Right renal cortex interstitium (tissue), 3 donors: ENCODE measurements around the gene PUSL1. TPM values are rescaled to one million over a fixed set of nuclear protein-coding genes. Genes with fewer than 3 reads are reported as not detected.

Experiments
- DNase-seq, 3 donors: peaks; one replicate each; pipeline ENCODE4 v3.0.0-alpha.2; 2013; ENCODE audit warnings: low read depth in 3 of 3, low spot score in 2 of 3
- polyA plus RNA-seq, 3 donors: library from polyadenylated mRNA; unstranded; fragments of 120-200 nt; gene quantifications; one replicate each; pipeline ENCODE4 v1.2.1, GENCODE V29; 2013; ENCODE audit not compliant: insufficient read length in 3 of 3

Gene PUSL1
- polyA plus RNA-seq, 3 donors: 5.4 to 6.3 (median 5.8) TPM

GRCh38 chr1:1278620-1279019, 29.8 kb upstream of the PUSL1 start:
- no peak for DNase-seq

- no peak for DNase-seq
These were observed 29.4 kb upstream of the PUSL1 start for GRCh38 chr1:1279028-1279427.

GRCh38 chr1:1280782-1281481, 27.5 kb upstream of the PUSL1 start:
- DNase-seq: no peak

GRCh38 chr1:1281533-1282321, 26.7 kb upstream of the PUSL1 start:
- DNase-seq: no peak

GRCh38 chr1:1282998-1283397, 25.4 kb upstream of the PUSL1 start:
- DNase-seq: no peak

- DNase-seq: no peak
These were observed 24.6 kb upstream of the PUSL1 start for GRCh38 chr1:1283821-1284220.

- no peak for DNase-seq
These were observed 23.9 kb upstream of the PUSL1 start for GRCh38 chr1:1284221-1285101.

GRCh38 chr1:1285102-1285571, 23.3 kb upstream of the PUSL1 start:
- no peak for DNase-seq

GRCh38 chr1:1285611-1286311, 22.6 kb upstream of the PUSL1 start:
- DNase-seq: no peak

- DNase-seq: no peak
These were observed 21.8 kb upstream of the PUSL1 start for GRCh38 chr1:1286313-1287261.

GRCh38 chr1:1287288-1288110, 20.9 kb upstream of the PUSL1 start:
- no peak for DNase-seq

- DNase-seq: no peak
These were observed 18.1 kb upstream of the PUSL1 start for GRCh38 chr1:1290238-1290731.

GRCh38 chr1:1291023-1291528, 17.3 kb upstream of the PUSL1 start:
- DNase-seq: no peak

GRCh38 chr1:1291548-1292441, 16.6 kb upstream of the PUSL1 start:
- DNase-seq: peak in 2 of 3 donors; percentile 59 to 61

GRCh38 chr1:1292442-1292779, 16.0 kb upstream of the PUSL1 start:
- DNase-seq: no peak

- no peak for DNase-seq
These were observed 15.5 kb upstream of the PUSL1 start for GRCh38 chr1:1292851-1293250.
